UCSD-AML1 (cell line): ENCODE data around the gene RILPL2.
"Not testable (repeated sequence)": the region's sequence is repeated elsewhere in the genome, so short reads cannot be mapped to it uniquely, and the experiment has no call there.

Experiments
- DNase-seq: peaks from one replicate; lab custom pipeline; 2025; ENCODE audit not compliant: unreplicated experiment; lab: John Stamatoyannopoulos, UW

Gene RILPL2

GRCh38 chr12:123384994-123385376 is 51.5 kb downstream of the RILPL2 start:
- no peak for DNase-seq

GRCh38 chr12:123384318-123384993 is 52.0 kb downstream of the RILPL2 start:
- peak; percentile 43 for DNase-seq

GRCh38 chr12:123382684-123383083 is 53.8 kb downstream of the RILPL2 start:
- DNase-seq = no peak

- DNase-seq = no peak
These were observed 57.1 kb downstream of the RILPL2 start for GRCh38 chr12:123379391-123379790.

GRCh38 chr12:123372415-123372814 is 64.1 kb downstream of the RILPL2 start:
- not testable (repeated sequence) for DNase-seq

- DNase-seq = not testable (repeated sequence)
These were observed 64.7 kb downstream of the RILPL2 start for GRCh38 chr12:123371667-123372368.

- no peak for DNase-seq
These were observed 67.3 kb downstream of the RILPL2 start for GRCh38 chr12:123369229-123369628.

GRCh38 chr12:123368431-123368830 is 68.1 kb downstream of the RILPL2 start:
- not testable (repeated sequence) for DNase-seq

- DNase-seq = no peak
These were observed 69.0 kb downstream of the RILPL2 start for GRCh38 chr12:123367511-123367910.
